ENCODE results near the gene CCR3. TPM values are rescaled to one million over a fixed set of nuclear protein-coding genes. Genes with fewer than 3 reads are reported as not detected.

CCR3 gene
- total and polyA plus RNA-seq, 2 donors, result 0.27 to 0.33 TPM

- 99% methylated on average over 2 of the region's 2 CpGs for WGBS
- H3K9me3 ChIP-seq (ENCODE audit: control insufficient read depth in 2 of 2, insufficient read depth in 1 of 2, low read length in 1 of 2), result no peaks in the 10 kb centered on the region
- DNase-seq (ENCODE audit: low read depth in 6 of 9, low spot score in 9 of 9), result no peak
- H3K27me3 ChIP-seq (ENCODE audit: control insufficient read depth in 2 of 2, insufficient read depth in 1 of 2, low read length in 1 of 2), result no peaks in the 10 kb centered on the region
- H3K4me3 ChIP-seq (ENCODE audit: low read length in 2 of 2), result no peak overlapping the region
- H3K36me3 ChIP-seq (ENCODE audit: control insufficient read depth in 2 of 2, insufficient read depth in 2 of 2, low read length in 1 of 2), result no peaks in the 10 kb centered on the region
- no peaks in the 10 kb centered on the region for H3K4me1 ChIP-seq (ENCODE audit: control insufficient read depth in 2 of 2, insufficient read depth in 2 of 2, low read length in 2 of 2)
- no peak overlapping the region for H3K27ac ChIP-seq (ENCODE audit: low read depth in 1 of 2, low read length in 1 of 2)
These were observed 16.3 kb downstream of the CCR3 start for GRCh38 chr3:46258525-46258924.

- Histone ChIP-seq H3K27me3 (ENCODE audit: control insufficient read depth in 2 of 2, insufficient read depth in 1 of 2, low read length in 1 of 2) (no peaks in the 10 kb centered on the region), H3K36me3 (ENCODE audit: control insufficient read depth in 2 of 2, insufficient read depth in 2 of 2, low read length in 1 of 2) (no peaks in the 10 kb centered on the region), H3K4me3 (ENCODE audit: low read length in 2 of 2) (no peak overlapping the region), H3K9me3 (ENCODE audit: control insufficient read depth in 2 of 2, insufficient read depth in 1 of 2, low read length in 1 of 2) (no peaks in the 10 kb centered on the region), H3K27ac (ENCODE audit: low read depth in 1 of 2, low read length in 1 of 2) (no peak overlapping the region), H3K4me1 (ENCODE audit: control insufficient read depth in 2 of 2, insufficient read depth in 2 of 2, low read length in 2 of 2) (no peaks in the 10 kb centered on the region)
- 81% methylated on average over 5 of the region's 5 CpGs for WGBS
- DNase-seq (ENCODE audit: low read depth in 6 of 9, low spot score in 9 of 9), result no peak
These were observed 19.8 kb downstream of the CCR3 start for GRCh38 chr3:46261926-46262594.

GRCh38 chr3:46264002-46264401, 21.7 kb downstream of the CCR3 start:
- no peaks in the 10 kb centered on the region for H3K4me1 ChIP-seq (ENCODE audit: control insufficient read depth in 2 of 2, insufficient read depth in 2 of 2, low read length in 2 of 2)
- no peaks in the 10 kb centered on the region for H3K9me3 ChIP-seq (ENCODE audit: control insufficient read depth in 2 of 2, insufficient read depth in 1 of 2, low read length in 1 of 2)
- H3K27ac ChIP-seq (ENCODE audit: low read depth in 1 of 2, low read length in 1 of 2), result no peak overlapping the region
- no peaks in the 10 kb centered on the region for H3K27me3 ChIP-seq (ENCODE audit: control insufficient read depth in 2 of 2, insufficient read depth in 1 of 2, low read length in 1 of 2)
- H3K36me3 ChIP-seq (ENCODE audit: control insufficient read depth in 2 of 2, insufficient read depth in 2 of 2, low read length in 1 of 2), result no peaks in the 10 kb centered on the region
- H3K4me3 ChIP-seq (ENCODE audit: low read length in 2 of 2), result no peak overlapping the region
- 96% methylated on average over 1 of the region's 1 CpG for WGBS
- DNase-seq (ENCODE audit: low read depth in 6 of 9, low spot score in 9 of 9), result no peak

- DNase-seq (ENCODE audit: low read depth in 6 of 9, low spot score in 9 of 9), result no peak
- Histone ChIP-seq H3K4me1 (ENCODE audit: control insufficient read depth in 2 of 2, insufficient read depth in 2 of 2, low read length in 2 of 2) (no peaks in the 10 kb centered on the region), H3K36me3 (ENCODE audit: control insufficient read depth in 2 of 2, insufficient read depth in 2 of 2, low read length in 1 of 2) (no peaks in the 10 kb centered on the region), H3K27me3 (ENCODE audit: control insufficient read depth in 2 of 2, insufficient read depth in 1 of 2, low read length in 1 of 2) (no peaks in the 10 kb centered on the region), H3K4me3 (ENCODE audit: low read length in 2 of 2) (no peak overlapping the region), H3K9me3 (ENCODE audit: control insufficient read depth in 2 of 2, insufficient read depth in 1 of 2, low read length in 1 of 2) (no peaks in the 10 kb centered on the region), H3K27ac (ENCODE audit: low read depth in 1 of 2, low read length in 1 of 2) (no peak overlapping the region)
- 98% methylated on average over 4 of the region's 4 CpGs for WGBS
These were observed 24.3 kb downstream of the CCR3 start for GRCh38 chr3:46266598-46266997.

- no peak overlapping the region for H3K27ac ChIP-seq (ENCODE audit: low read depth in 1 of 2, low read length in 1 of 2)
- 35% methylated on average over 2 of the region's 2 CpGs for WGBS
- no peak for DNase-seq (ENCODE audit: low read depth in 6 of 9, low spot score in 9 of 9)
- no peaks in the 10 kb centered on the region for H3K27me3 ChIP-seq (ENCODE audit: control insufficient read depth in 2 of 2, insufficient read depth in 1 of 2, low read length in 1 of 2)
- H3K4me1 ChIP-seq (ENCODE audit: control insufficient read depth in 2 of 2, insufficient read depth in 2 of 2, low read length in 2 of 2), result no peaks in the 10 kb centered on the region
- no peak overlapping the region for H3K4me3 ChIP-seq (ENCODE audit: low read length in 2 of 2)
- no peaks in the 10 kb centered on the region for H3K36me3 ChIP-seq (ENCODE audit: control insufficient read depth in 2 of 2, insufficient read depth in 2 of 2, low read length in 1 of 2)
- no peaks in the 10 kb centered on the region for H3K9me3 ChIP-seq (ENCODE audit: control insufficient read depth in 2 of 2, insufficient read depth in 1 of 2, low read length in 1 of 2)
These were observed 27.3 kb downstream of the CCR3 start for GRCh38 chr3:46269556-46269955.

- H3K27ac ChIP-seq (ENCODE audit: low read depth in 1 of 2, low read length in 1 of 2), result no peak overlapping the region
- no peaks in the 10 kb centered on the region for H3K9me3 ChIP-seq (ENCODE audit: control insufficient read depth in 2 of 2, insufficient read depth in 1 of 2, low read length in 1 of 2)
- H3K4me3 ChIP-seq (ENCODE audit: low read length in 2 of 2), result no peak overlapping the region
- H3K36me3 ChIP-seq (ENCODE audit: control insufficient read depth in 2 of 2, insufficient read depth in 2 of 2, low read length in 1 of 2), result no peaks in the 10 kb centered on the region
- H3K4me1 ChIP-seq (ENCODE audit: control insufficient read depth in 2 of 2, insufficient read depth in 2 of 2, low read length in 2 of 2), result no peaks in the 10 kb centered on the region
- 97% methylated on average over 2 of the region's 2 CpGs for WGBS
- no peak for DNase-seq (ENCODE audit: low read depth in 6 of 9, low spot score in 9 of 9)
- H3K27me3 ChIP-seq (ENCODE audit: control insufficient read depth in 2 of 2, insufficient read depth in 1 of 2, low read length in 1 of 2), result no peaks in the 10 kb centered on the region
These were observed 28.2 kb downstream of the CCR3 start for GRCh38 chr3:46270474-46270873.

GRCh38 chr3:46271209-46271745, 29.0 kb downstream of the CCR3 start:
- H3K27ac ChIP-seq (ENCODE audit: low read depth in 1 of 2, low read length in 1 of 2), result no peak overlapping the region
- H3K4me3 ChIP-seq (ENCODE audit: low read length in 2 of 2), result no peak overlapping the region
- no peaks in the 10 kb centered on the region for H3K27me3 ChIP-seq (ENCODE audit: control insufficient read depth in 2 of 2, insufficient read depth in 1 of 2, low read length in 1 of 2)
- H3K36me3 ChIP-seq (ENCODE audit: control insufficient read depth in 2 of 2, insufficient read depth in 2 of 2, low read length in 1 of 2), result no peaks in the 10 kb centered on the region
- 80% methylated on average over 4 of the region's 4 CpGs for WGBS
- no peak for DNase-seq (ENCODE audit: low read depth in 6 of 9, low spot score in 9 of 9)
- H3K4me1 ChIP-seq (ENCODE audit: control insufficient read depth in 2 of 2, insufficient read depth in 2 of 2, low read length in 2 of 2), result no peaks in the 10 kb centered on the region
- no peaks in the 10 kb centered on the region for H3K9me3 ChIP-seq (ENCODE audit: control insufficient read depth in 2 of 2, insufficient read depth in 1 of 2, low read length in 1 of 2)

- Histone ChIP-seq H3K4me3 (ENCODE audit: low read length in 2 of 2) (no peak overlapping the region), H3K27me3 (ENCODE audit: control insufficient read depth in 2 of 2, insufficient read depth in 1 of 2, low read length in 1 of 2) (no peaks in the 10 kb centered on the region), H3K9me3 (ENCODE audit: control insufficient read depth in 2 of 2, insufficient read depth in 1 of 2, low read length in 1 of 2) (no peaks in the 10 kb centered on the region), H3K36me3 (ENCODE audit: control insufficient read depth in 2 of 2, insufficient read depth in 2 of 2, low read length in 1 of 2) (no peaks in the 10 kb centered on the region), H3K27ac (ENCODE audit: low read depth in 1 of 2, low read length in 1 of 2) (no peak overlapping the region), H3K4me1 (ENCODE audit: control insufficient read depth in 2 of 2, insufficient read depth in 2 of 2, low read length in 2 of 2) (peaks cover 0 to 5% of the 10 kb centered on the region in 2 donors)
- no peak for DNase-seq (ENCODE audit: low read depth in 6 of 9, low spot score in 9 of 9)
- WGBS, result 96% methylated on average over 4 of the region's 4 CpGs
These were observed 29.8 kb downstream of the CCR3 start for GRCh38 chr3:46272028-46272451.

- H3K4me1 ChIP-seq (ENCODE audit: control insufficient read depth in 2 of 2, insufficient read depth in 2 of 2, low read length in 2 of 2), result peaks cover 0 to 12% of the 10 kb centered on the region in 2 donors
- no peaks in the 10 kb centered on the region for H3K36me3 ChIP-seq (ENCODE audit: control insufficient read depth in 2 of 2, insufficient read depth in 2 of 2, low read length in 1 of 2)
- H3K27me3 ChIP-seq (ENCODE audit: control insufficient read depth in 2 of 2, insufficient read depth in 1 of 2, low read length in 1 of 2), result no peaks in the 10 kb centered on the region
- 58% methylated on average over 9 of the region's 9 CpGs for WGBS
- H3K27ac ChIP-seq (ENCODE audit: low read depth in 1 of 2, low read length in 1 of 2), result no peak overlapping the region
- peaks cover 0 to 3% of the 10 kb centered on the region in 2 donors for H3K9me3 ChIP-seq (ENCODE audit: control insufficient read depth in 2 of 2, insufficient read depth in 1 of 2, low read length in 1 of 2)
- H3K4me3 ChIP-seq (ENCODE audit: low read length in 2 of 2), result no peak overlapping the region
- peak in 8 of 9 donors; percentile 53 to 82 (median 62) for DNase-seq (ENCODE audit: low read depth in 6 of 9, low spot score in 9 of 9)
These were observed 34.3 kb downstream of the CCR3 start for GRCh38 chr3:46276497-46277099.

All from thymus (tissue), 11 donors.